Measurements from ENCODE around the gene PGRMC1.

- TF ChIP-seq CTCF (IDR thresholded peaks at IDR 0.05) (no peak), REST (IDR thresholded peaks at IDR 0.05; ENCODE audit: insufficient read depth in 1 of 2, low read depth in 2 of 2, low read length in 1 of 2) (no peak), POLR2AphosphoS5 (IDR thresholded peaks at IDR 0.05; ENCODE audit: low read depth, low read length) (no peak)
These were observed 36.9 kb downstream of the PGRMC1 start for GRCh38 chrX:119272882-119273419.

Data from Panc1 (cell line).